ENCODE results near the gene TICRR.

The TICRR gene

DNA sequence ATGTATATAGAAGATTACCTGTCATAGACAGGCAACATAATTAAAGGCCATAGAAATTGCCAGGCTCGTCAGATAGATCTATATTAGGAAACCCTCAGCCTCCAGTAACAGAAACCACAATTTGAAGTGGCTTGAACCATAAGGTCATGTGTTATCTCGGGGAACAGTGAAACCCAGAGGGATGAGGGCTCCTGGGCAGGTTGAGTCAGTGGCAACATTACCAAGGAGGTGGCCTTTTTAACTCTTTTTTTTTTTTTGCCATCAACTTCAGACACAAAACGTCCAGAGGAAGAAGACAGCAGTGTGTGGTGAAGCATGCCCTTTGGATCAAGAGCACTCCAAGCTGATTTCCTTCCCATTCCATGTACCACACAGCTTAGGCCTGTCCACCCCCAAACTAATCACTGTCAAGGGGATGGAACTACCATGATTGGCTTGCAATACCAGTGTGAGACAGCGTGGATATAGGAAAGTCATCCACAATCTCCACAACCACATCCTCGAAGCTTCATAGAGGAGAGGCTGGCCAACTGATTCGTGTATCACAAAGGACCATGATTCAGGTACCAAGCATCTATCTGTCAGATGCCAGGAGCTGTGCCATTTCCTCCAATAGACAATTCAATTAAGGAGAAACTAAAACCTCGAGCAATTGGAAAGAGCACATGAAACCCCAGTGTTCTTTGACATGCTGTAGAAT lies 81.0 kb downstream of the TICRR start:
- no peak for DNase-seq

DNA sequence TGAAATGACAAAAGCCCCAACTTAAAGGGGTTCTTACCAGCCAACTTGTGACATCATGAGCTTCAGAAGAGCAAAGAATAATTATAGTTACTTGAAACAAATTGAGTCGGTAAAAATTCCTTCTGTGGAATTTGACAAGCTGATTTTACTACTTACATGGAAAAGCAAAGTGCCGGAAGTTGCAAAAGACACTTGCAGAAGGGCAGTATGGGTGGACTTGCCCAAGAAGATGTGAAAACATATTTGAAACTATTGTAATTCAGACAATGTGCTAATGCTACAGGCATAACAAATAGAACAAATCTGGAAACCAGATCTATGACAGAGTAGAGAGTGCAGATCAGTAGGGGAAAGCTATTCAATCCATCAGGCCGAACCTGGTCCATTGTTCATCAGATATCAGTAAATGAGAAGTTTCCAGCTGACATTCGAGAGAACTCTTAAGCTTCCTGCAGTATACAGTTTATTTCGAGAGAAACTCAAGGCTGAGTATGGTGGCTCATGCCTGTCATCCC lies 82.5 kb downstream of the TICRR start:
- DNase-seq: no peak

GRCh38 chr15:89659295-89659694 lies 84.0 kb downstream of the TICRR start:
- DNase-seq: no peak

DNA sequence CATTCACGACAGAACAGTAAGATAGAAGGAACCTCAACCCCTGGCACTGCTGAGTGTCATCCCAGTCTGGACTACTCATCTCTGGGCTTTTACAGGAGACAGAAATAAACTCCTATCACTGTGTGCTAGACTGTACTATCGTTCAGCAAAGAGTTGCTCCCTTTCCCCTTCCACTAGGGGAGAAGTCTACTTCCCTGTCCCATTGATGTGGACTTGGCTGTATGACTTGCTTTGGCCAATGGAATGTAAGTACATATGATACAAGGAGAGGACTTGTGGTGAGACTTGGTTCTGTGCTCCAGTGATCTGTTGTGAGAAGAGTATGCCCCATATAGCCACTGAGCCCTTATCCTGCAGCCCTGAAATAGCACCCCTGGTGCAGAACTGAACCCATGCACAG lies 85.3 kb downstream of the TICRR start:
- no peak for DNase-seq

- DNase-seq: no peak
Measured at GRCh38 chr15:89662893-89663626, 87.8 kb downstream of the TICRR start.

- no peak for DNase-seq
Measured at GRCh38 chr15:89664441-89665350, 89.4 kb downstream of the TICRR start.

DNA sequence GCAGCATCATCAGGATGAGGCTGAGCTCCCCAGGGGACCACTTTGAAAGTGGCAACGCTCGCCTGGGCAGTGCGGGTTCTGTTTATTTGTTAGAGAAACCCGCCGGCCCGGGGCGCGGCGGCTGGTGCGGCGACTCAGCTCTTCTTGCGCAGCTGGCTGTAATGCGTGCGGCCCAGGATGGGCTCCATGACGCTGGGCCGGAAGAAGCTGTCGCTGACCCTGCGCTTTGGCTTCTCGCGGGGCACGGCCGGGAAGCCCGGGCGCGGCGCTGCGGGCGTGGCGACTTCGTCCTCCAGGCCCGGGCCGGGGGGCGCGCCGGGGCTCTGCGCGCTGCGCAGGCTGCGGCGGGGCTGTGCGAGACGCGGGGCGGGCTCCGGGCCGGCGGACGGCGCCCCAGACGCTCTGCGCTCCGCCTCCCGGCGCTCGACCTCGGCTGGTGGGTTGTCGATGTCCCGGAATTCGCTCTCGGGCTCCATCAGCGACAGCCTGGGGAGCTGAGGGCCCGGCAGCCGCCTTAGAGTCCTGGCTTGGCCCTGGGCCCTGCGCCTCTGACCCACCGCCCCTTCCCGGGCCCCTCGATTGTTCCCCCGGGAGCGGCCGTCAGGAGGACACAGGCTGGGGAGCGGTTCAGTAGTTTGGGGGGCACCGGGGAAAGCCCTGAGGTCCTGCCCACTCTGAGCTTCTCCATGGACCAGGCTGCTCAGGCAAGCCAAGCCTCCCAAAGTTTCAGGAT lies 90.3 kb downstream of the TICRR start:
- DNase-seq: no peak

- no peak for DNase-seq
Measured at GRCh38 chr15:89666184-89666857, 91.1 kb downstream of the TICRR start.

DNA sequence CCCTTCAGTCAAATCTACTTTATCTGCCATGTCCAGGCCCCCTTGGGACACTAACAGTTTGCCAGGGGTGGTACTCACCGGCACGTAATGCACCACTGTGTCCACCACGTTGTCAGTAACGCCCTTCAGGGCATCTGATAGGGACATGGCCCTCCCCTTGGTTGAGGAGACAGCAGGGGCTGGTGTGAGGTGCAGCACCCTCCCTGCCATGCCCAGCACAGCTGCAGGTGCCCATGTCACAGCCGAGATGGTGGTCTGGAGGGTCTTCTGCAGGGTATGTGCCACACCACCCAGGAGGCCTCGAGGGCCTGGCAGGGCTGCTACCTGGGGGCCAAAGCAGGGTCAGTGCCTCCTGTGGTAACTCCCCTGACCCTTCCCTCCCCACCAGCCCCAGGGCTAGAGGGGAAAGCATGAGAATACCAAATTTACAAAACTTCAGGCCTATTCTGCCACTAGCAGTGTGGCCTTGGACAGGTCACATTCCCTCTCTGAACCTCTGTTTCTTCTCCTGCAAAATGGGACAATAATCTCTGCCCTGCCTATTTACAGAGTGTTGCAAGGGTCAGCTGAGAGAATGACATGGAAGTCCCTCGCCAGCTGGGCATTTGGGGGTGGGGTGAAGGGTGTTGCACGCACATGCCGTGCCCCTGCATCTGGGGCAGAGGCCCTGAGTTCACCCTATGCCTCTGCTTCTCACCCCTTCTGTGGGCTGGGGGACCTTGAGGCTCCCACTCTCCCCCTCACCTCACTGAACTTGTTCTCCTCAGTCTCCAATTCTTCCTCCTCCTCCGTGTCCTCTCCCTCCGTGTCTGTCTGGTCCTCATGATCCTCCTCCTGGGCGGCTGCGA lies 91.8 kb downstream of the TICRR start:
- DNase-seq: no peak

DNA sequence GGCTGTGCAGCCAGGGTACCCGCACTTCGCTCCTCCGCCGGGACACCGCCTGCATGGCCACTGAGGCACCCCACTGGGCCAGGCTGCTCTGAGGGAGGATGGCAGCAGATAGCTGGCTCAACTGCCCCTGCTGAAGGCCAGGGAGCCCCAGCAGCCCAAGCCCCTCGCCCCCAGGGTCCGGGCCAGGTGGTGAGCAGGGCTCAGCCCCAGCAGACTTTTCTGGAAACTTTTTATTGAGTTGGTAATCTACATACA lies 92.4 kb downstream of the TICRR start:
- no peak for DNase-seq

- DNase-seq: no peak
Measured at GRCh38 chr15:89668171-89668570, 92.9 kb downstream of the TICRR start.

GRCh38 chr15:89669309-89669865 lies 94.1 kb downstream of the TICRR start:
- no peak for DNase-seq

DNA sequence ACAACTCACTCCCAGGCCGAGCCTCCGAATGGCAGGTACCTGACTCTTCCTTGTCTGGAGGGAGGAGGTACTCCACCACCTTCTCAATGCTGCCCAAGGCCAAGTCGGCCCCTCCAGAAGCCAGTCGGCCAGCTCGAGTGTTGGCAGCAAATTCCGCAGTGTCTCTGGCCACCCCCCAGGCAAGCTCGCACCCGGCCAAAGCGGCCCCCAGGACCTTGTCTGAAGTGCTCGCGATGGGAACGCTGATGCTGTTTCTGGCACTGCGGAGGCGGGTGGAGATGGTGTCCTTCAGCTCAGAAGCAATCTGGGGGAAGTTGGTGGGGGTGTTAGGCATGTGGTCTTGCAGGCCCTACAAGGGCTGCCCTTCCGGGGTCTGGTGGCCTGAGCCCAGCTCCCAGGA lies 94.7 kb downstream of the TICRR start:
- DNase-seq: no peak

DNA sequence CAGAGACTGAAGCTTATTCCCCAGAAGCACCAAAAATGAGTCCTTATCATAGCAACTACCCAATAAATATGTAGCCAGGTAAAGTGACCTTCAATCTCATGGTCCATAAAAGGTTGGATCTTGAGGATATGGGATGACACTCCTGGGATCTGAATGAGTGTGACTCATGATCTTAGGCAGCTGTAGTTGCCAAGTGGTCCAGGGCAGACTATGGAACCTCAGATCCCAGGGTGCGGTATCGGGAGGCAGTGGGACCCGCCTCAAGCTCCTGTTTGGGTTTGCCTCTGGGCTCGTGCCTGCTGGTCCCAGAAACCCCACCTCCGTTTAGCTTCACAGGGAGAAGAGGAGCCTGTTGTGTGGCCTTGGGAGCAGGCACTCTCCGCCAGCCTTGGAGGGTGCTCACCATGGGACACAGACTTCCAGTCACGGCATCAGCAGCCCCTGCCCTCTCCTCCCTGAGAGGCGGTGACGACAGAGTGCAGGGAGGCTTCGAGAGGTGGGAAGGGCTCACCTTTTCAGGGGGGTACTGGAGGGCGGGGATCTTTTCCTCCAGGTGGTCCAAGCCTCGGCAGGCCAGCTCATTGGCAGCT lies 95.8 kb downstream of the TICRR start:
- DNase-seq: no peak

- no peak for DNase-seq
Measured at GRCh38 chr15:89671687-89672086, 96.4 kb downstream of the TICRR start.

GRCh38 chr15:89672221-89673164 lies 97.2 kb downstream of the TICRR start:
- no peak for DNase-seq

DNA sequence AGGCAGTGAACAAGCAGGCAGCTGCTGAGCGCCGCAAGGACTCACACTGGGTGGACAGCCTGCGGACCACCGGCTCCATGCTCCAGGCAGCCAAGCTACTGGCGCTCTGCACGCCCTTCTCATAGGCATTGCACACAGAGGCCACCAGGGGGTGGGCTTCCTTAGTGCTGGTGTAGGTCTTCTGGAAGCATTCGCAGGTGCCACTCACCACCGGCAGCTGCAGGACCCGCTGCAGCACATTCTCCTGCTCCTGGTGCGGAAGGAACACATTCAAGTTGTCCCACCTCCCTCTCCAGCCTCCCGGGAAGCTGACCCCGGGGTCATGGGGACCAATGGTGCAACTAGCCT lies 97.9 kb downstream of the TICRR start:
- no peak for DNase-seq

- no peak for DNase-seq
Measured at GRCh38 chr15:89674526-89674925, 99.3 kb downstream of the TICRR start.

DNA sequence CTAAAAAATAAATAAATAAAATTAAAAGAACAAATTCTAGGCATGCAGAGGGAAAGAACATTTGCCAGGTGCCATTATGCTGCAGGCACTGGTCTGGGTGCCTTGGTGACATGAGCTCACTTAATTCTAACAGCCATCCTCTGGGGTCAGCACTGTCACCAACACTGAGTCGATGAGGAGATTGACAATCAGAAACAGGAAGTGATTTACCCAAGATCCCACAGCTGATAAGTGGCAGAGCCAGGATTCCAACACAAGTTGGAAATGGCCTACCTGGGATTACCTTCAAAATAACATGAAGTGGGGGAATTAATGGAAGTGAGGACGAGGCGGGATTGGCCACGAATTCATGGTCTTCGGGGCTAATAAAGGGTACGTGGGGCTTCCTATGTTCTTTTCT lies 100.3 kb downstream of the TICRR start:
- DNase-seq: no peak

DNA sequence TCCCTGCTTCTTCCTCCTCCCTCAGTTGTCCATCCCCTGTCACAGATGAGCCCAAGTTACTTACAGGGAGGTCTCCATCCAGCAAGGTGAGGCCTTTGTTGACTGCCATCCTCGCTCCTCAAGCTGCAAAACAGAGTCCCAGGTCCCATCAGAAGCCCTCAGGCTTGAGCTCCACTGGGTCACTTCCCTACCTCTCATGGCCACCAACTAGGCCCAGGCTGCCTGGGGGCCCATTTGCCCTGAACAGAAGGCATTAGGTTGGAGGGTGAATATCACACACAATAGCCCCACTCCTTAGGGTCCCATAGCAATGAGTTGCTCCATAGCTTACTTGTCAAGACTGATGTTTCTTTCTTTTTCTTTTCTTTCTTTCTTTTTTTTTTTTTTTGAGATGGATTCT lies 102.1 kb downstream of the TICRR start:
- DNase-seq: no peak

Data from KG1 (cell line).